GM19099 (cell line): ENCODE measurements around the gene WDR33.

Experiments used
- POLR2A ChIP-seq: IDR thresholded peaks from 3 replicates; pipeline ENCODE4 v1.6.1; 2011; ENCODE audit warnings: low read depth; ENCODE audit not compliant: insufficient read length; ENCODE audit errors: extremely low read depth

Gene WDR33

GRCh38 chr2:127679680-127680361, 131.2 kb downstream of the WDR33 start:
- no peak for TF ChIP-seq POLR2A

GRCh38 chr2:127678991-127679390, 132.0 kb downstream of the WDR33 start:
- no peak for TF ChIP-seq POLR2A

DNA sequence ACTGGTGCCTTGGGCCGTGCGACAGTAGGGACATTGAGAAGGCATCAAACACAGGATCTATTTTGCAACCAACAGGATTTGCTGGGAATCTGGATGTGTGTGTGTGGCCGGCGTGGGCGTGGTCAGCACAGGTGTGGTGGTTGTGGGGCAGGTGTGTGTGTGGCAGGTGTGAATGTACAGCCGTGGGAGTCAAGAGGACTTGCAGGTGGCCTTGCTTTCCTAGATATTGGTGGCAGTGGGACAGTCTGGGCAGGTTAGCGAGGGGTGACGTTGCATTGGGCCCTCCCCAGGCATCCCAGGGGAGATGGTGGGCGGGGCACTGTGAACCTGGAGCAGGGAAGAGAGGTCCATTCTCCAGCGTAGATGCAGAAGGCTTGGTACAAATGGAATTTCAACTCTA, 132.4 kb downstream of the WDR33 start:
- no peak for TF ChIP-seq POLR2A

- no peak for TF ChIP-seq POLR2A
These were observed 134.1 kb downstream of the WDR33 start for GRCh38 chr2:127676906-127677305.

DNA sequence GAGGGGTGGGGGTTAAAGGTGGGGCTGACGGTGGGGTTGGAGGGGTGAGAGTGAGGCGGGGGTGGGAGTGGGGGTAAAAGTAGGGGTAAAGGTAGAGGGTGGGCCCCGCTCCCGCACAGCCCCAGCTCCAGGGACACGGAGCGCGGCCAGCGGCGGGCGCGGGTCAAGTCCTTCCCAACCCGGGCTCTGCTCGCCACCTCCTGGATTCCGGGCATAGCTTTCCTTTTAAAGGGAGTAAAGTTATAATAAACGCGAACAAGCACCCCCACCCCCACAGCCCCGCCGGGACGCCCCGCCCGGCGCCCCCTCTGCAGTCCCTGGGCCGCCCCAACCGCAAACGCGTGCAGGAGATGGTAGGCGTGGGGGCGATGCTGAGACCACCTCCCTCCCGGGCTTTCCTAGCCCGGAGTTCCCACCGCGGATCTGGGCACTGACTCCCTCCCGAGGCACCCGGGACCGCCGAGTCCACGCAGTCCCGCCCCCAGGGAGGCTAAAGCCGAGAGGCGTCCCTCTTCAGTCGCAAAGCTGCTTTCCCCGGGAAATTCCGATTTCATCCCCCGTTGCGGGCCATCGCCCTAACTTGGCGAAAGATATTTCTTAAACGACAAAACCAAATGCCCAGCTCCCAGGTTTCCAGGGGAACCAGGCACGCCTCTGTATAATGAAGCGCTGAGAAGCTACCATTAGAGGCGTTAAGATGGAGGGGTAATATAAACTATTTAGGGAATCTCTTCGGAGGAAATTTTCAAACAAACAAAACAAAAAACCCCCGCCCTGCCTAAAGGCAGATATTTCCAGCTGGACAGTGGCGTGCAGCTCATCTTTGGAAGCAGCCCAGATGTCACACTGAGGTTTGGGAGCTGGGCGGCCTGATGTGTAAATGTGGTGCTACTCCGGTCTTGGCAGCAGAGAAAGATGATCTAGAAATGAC, 135.4 kb downstream of the WDR33 start, which contains the start of gene LIMS2:
Gene LIMS2 (minus strand): TSS at position 200 of the 931 bp plus-strand sequence. CDS start 506 bp downstream, outside the sequence.
- TF ChIP-seq POLR2A = no peak

DNA sequence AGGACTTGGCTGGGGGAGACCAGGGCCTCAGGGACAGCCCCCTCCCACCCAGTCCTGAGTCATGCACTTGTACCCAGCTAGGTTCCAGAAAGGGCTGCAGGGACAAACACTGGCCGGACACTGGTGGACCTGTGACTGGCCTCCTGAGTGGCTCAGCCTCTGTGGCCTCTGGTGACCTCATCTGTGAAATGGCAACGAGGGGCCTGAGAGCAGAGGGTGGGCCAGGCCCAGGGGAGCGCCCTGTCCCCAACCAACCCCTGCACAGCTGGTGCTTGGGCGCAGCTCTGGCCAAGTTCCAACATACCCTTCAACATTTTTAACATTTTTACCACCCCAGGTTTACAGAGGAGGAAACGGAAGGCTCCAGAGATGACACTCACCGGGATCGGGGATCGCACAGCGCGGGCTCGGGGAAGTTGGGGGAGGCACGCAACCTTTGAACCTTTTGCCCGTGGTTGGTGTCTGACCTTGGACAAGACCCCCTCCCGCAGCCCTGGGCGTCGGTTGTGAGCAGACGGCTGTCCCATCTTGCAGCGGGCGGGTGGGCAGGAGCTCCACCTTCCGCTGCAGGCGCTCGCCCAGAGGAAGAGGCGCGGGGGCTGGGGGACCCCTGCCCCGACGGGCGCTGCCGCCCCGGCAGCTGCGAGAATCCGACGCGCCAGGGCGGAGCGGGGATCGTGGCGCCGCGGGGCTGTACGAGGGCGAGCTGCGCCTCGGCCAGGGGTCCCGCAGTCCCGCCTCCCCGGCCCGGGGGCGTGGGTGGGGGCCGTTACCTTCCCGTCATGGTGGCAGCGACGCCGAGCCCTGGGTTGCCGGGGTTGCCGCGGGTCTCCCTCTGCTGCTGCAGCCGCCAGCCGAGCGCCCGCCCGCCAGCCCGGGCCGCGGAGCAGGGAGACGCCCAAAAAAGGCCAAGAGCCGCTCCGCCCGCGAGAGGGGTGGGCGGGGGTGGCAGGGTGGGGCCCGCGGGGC, 136.4 kb downstream of the WDR33 start:
- TF ChIP-seq POLR2A = no peak

- no peak for TF ChIP-seq POLR2A
These were observed 137.5 kb downstream of the WDR33 start for GRCh38 chr2:127673291-127674069.

DNA sequence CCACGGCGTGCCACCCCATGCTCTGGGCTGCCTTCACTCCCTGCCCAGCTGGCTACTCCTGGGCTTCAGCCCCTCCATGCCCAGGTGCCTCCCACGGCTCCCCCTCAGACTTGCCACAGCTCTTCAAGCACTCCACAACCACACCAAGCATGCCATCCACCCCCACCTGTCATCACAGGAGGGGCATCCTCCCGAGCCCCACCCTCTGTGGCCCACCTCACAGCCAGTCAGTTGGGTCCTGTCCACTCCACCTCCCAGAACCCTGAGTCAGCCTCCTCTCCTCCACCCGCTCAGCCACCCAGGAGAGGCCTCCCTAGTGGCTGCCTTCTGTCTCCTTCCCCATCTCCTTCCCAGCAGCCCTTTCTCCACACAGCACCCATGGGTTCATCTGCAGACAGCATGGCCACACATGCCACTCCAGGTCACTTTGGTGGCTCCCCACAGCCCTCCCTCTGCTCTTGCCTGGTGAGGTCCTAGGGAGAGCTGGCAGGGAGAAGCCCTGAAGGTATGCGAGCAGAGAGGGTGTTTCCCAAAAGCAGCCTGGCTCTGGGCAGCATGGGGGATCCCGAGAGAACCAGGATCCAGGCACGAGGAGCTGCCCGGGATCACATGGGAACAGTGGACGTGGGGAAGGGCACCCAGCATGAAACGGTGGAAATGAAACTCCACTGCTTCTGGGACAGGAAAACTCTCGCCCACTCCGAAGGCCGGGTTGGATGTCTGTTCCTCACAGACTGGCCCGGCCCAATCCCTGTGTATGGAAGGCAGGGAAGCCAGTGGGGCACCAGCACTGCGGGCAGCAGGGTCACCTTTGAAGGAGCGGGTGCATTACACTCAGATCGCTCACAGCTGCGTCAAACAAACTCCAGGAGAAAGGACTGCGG, 138.4 kb downstream of the WDR33 start:
- no peak for TF ChIP-seq POLR2A

DNA sequence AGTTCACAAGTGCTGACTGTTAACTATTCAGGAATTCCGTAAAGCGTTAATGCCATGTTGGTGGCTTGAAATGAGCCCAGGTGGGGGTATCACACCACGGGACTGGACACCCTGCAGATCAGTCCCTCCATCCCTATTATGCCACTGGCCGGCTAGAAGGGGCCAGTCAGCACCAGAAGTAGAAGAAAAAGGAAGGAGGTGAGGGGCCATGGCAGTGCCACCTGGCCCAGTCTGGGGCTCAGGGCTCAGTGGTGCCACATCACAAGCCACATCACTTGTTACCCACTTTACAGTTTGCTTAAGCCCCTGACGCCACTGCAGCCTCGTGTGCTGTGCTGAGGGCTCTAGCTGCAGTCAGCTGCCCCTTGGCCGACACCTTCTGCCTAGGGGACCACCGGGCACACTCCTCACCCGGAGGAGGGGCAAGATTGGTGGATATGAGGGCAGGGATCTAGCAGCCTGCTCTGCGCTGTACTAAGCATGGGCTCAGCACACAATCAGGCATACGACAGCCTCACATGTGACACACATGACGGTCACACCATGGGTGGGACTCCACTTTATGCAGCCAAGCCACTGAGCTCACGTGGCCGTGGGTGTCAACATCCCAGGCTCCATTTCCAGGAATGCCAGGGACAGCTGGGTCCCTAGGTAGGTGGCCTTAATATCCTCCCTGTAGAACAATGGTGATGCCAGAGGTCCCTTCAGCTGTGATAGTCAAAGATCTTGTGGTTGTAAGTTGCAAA, 139.2 kb downstream of the WDR33 start:
- TF ChIP-seq POLR2A = no peak

DNA sequence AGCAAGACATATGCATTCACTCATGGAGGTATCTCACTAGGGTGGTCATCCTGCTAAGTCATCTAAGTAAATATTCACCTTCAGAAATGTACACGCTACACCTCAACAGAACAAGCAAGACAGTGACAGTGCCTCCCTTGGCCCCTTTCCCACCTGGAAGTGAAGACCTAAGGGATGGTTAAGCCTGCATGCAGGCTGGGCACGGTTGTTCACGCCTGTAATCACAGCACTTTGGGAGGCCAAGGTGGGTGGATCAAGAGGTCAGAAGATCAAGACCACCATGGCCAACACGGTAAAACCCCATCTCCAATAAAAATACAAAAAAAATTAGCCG, 140.0 kb downstream of the WDR33 start:
- no peak for TF ChIP-seq POLR2A

DNA sequence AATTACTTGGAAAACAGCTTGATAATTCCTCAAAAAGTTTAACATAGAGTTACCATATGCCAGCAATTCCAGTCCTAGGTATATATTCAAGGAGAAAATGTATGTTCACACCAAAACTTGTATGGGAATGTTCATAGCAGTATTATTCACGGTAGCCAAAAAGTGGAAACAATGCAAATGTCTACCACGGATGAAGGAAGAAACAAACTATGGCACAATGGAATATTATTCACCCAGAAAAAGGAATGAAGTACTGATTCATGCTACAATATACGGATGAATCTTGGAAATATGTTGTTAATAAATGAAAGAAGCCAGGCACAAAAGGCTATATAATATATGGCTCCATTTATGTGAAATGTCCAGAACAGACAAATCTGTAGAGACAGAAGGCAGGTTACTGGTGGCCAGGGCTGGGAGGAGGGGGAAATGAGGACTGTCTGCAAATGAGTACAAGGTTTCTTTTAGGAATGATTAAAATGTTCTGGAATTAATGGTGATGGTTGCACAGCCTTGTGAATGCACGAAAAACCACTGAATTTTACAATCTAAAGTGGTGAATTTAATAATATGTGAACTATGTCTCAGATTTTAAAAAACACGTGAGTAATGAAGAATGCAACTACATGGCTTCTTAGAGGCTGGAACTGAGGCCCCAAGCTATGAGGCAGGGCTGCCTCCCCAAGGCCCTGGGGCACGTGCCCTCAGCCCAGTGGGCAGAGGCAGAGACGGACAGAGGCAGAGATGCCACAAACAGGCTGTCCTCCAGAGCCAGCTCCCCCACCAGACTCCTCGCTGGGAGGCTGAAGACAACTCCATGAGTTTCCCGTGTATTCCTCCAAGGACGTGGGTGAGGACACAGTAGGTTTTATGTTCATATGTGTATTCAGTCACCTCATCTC, 140.7 kb downstream of the WDR33 start:
- no peak for TF ChIP-seq POLR2A

DNA sequence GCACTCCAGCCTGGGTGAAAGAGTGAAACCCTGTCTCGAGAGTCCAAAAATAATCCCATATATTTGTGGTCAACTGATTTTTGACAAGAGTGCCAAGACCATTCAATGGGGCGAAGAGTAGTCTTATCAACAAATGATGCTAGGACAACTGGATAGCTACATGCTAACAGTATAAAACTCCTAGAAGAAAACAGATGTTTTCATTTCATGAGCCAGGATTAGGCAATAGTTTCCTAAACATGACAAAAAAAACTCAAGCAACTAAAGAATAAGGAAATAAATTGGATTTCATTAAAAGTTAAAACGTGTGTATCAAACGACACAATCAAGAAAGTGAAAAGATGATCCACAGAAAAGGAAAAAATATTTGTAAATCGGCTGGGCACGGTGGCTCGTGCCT, 141.9 kb downstream of the WDR33 start:
- no peak for TF ChIP-seq POLR2A
